ENCODE measurements around the gene USP6.
"Not testable (repeated sequence)": the region's sequence is repeated elsewhere in the genome, so short reads cannot be mapped to it uniquely, and the experiment has no call there.

USP6 gene

DNA sequence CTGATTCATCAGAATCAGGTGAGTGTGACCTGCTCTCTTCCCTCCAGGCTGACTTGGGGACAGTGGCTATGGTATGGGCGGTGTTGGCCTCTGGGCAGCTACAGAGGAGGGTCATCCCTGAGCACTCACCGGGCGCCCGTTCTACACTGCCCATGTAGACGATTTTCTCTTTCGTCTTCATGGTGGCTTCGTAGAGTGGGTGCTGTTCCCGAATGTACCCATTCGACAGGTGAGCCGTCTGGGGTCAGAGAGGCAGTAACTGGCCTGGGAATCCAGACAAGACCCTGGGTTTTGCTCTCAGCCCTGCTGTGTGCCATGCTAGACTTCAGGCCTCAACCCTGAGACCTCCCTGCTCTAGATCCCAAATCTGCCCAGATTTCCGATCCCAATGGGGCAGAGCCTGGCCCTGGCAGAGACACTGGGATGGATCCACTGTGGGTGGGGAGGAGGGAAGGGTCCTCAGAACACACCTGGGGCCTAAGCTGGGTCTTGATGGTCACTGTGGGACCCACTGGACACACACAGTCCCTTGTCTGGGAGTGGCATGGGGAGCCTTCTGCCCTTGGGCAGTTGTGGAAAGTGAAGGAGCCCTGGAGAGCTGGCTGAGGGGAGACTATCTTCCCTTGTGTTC lies 13.2 kb downstream of the USP6 start:
- H3K36me3 ChIP-seq = no peaks in the 10 kb centered on the region
- no peaks in the 10 kb centered on the region for H3K9me3 ChIP-seq
- H3K4me3 ChIP-seq (ENCODE audit: low read depth in 1 of 2, low read length in 1 of 2) = no peak overlapping the region
- H3K27me3 ChIP-seq = peaks cover 17% of the 10 kb centered on the region
- H3K27ac ChIP-seq = no peak overlapping the region
- H3K4me1 ChIP-seq (ENCODE audit: control insufficient read depth in 1 of 2, insufficient read depth in 1 of 2, low read depth in 1 of 2, low read length in 1 of 2) = no peaks in the 10 kb centered on the region
- TF ChIP-seq, protein P1, sequence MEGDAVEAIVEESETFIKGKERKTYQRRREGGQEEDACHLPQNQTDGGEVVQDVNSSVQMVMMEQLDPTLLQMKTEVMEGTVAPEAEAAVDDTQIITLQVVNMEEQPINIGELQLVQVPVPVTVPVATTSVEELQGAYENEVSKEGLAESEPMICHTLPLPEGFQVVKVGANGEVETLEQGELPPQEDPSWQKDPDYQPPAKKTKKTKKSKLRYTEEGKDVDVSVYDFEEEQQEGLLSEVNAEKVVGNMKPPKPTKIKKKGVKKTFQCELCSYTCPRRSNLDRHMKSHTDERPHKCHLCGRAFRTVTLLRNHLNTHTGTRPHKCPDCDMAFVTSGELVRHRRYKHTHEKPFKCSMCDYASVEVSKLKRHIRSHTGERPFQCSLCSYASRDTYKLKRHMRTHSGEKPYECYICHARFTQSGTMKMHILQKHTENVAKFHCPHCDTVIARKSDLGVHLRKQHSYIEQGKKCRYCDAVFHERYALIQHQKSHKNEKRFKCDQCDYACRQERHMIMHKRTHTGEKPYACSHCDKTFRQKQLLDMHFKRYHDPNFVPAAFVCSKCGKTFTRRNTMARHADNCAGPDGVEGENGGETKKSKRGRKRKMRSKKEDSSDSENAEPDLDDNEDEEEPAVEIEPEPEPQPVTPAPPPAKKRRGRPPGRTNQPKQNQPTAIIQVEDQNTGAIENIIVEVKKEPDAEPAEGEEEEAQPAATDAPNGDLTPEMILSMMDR (IDR thresholded peaks at IDR 0.05) = no peak

DNA sequence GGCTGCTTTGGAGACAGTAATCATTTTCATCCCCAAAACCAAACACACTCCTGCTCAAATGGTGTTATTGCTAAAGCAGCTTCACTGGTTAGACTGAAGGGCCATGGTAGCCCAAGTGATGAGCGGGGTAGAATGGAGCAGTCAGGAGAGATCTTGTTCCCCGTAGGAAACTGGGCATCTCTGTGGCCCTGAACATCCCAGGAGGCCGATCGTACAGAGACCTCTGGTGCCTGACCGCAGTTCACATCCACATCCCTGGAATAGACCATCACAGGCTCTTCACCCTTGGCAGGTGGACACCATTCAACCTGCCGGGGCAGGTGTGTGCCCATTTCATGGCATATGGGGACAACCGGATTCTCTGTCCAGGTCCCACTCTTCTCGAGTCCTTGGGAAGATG lies 13.9 kb downstream of the USP6 start:
- H3K4me1 ChIP-seq (ENCODE audit: control insufficient read depth in 1 of 2, insufficient read depth in 1 of 2, low read depth in 1 of 2, low read length in 1 of 2); H3K36me3 ChIP-seq; H3K4me3 ChIP-seq (ENCODE audit: low read depth in 1 of 2, low read length in 1 of 2); H3K27ac ChIP-seq; H3K9me3 ChIP-seq; H3K27me3 ChIP-seq: not testable (repeated sequence)

DNA sequence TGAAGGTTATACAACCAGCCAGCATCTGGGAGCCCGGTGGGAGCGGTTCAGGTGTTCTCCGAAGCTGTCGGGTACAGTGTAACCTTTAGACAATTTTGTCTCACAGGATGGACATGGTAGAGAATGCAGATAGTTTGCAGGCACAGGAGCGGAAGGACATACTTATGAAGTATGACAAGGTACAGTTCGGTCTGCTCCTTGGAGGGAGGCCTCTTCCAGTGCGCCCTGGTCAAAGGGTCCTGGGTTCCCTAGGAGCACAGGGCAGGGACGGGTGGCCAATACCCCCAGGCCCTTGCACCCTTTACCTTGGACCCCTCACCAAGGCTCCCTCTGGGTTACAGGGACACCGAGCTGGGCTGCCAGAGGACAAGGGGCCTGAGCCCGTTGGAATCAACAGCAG lies 14.4 kb downstream of the USP6 start:
- not testable (repeated sequence) for H3K27ac ChIP-seq; H3K4me3 ChIP-seq (ENCODE audit: low read depth in 1 of 2, low read length in 1 of 2); H3K4me1 ChIP-seq (ENCODE audit: control insufficient read depth in 1 of 2, insufficient read depth in 1 of 2, low read depth in 1 of 2, low read length in 1 of 2); H3K9me3 ChIP-seq; H3K27me3 ChIP-seq; H3K36me3 ChIP-seq

DNA sequence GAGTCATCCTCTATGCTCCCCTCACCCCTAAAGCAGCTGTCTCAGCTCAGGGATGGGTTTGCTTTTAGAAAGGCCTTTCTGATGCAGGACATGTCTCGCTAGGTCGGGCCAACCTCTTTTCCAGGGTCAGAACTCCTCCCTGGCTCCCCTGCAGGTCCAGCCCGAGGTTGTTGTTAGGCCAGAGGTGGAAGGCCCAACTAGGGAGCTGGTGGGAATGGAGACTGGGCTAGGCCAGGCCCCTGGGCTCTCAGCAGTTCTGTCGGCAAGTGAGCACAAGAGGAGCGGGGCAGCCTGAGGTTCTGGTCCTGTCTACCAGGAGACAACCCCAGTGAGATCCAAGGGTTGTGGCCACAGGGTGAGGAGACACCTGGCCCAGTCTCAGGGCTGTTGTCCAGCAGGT lies 14.9 kb downstream of the USP6 start:
- not testable (repeated sequence) for H3K9me3 ChIP-seq; H3K27ac ChIP-seq; H3K36me3 ChIP-seq; H3K27me3 ChIP-seq; H3K4me3 ChIP-seq (ENCODE audit: low read depth in 1 of 2, low read length in 1 of 2); H3K4me1 ChIP-seq (ENCODE audit: control insufficient read depth in 1 of 2, insufficient read depth in 1 of 2, low read depth in 1 of 2, low read length in 1 of 2)

DNA sequence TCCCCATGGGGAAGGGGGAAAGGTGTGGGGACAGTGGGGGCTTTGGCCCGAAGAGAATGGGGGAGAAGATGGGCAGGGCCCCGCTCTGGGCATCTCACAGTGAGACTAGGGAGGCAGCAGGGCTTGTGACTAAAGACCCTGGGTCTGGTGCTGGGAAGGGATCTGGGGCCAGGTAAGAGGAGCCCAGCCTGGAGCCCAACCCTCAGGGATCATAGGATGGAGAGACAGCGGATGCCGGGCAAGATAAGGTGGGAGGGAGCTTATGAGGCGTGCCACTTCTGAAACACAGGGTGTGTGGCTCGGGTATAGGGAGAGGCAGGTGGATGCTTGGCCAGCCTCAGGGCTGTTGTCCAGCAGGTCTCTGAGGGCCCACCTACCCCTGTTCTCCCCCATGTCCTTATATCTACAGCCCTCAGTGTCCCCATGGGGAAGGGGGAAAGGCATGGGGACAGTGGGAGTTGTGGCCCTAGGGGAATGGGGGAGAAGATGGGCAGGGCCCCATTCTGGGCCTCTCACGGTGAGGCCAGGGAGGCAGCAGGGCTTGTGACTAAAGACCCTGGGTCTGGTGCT lies 15.4 kb downstream of the USP6 start:
- H3K36me3 ChIP-seq = no peaks in the 10 kb centered on the region
- no peak overlapping the region for H3K27ac ChIP-seq
- H3K9me3 ChIP-seq = no peaks in the 10 kb centered on the region
- H3K27me3 ChIP-seq = peaks cover 2% of the 10 kb centered on the region
- TF ChIP-seq, protein P1 (IDR thresholded peaks at IDR 0.05) = no peak
- no peaks in the 10 kb centered on the region for H3K4me1 ChIP-seq (ENCODE audit: control insufficient read depth in 1 of 2, insufficient read depth in 1 of 2, low read depth in 1 of 2, low read length in 1 of 2)
- H3K4me3 ChIP-seq (ENCODE audit: low read depth in 1 of 2, low read length in 1 of 2) = no peak overlapping the region

DNA sequence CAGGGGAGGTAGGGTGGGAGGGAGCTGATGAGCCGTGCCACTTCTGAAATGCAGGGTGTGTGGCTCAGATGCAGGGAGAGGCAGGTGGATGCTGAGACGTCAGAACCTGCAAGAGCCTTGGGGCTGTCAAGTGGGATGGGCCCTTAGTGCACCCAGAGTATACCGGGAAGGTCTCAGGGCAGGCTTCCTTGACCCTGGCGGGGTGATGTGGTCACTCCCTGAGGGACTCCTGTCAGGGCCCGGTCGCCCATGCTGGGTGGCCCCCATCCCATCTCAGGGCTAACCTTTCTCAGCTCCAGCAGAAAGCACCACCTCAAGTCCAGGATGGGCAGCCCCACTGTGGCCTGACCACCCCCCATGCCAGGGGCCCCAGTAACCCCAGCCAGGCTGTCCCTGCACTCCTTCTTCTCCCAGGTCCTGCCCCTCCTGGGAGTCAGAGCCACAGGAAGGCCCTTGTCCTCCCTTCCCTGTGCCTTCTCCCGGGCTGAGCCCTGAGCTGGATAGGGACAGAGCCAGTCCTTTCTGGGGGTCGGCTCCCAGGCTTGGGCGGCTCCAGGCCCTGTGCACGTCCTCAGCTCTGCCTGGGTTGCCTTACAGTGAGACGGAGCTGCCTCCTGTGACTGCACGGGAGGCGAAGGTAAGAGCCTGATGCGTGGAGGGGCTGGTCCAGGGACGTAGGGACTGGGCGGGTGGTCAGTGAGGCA lies 16.1 kb downstream of the USP6 start:
- not testable (repeated sequence) for H3K36me3 ChIP-seq; H3K9me3 ChIP-seq; H3K27me3 ChIP-seq; H3K4me3 ChIP-seq (ENCODE audit: low read depth in 1 of 2, low read length in 1 of 2); H3K27ac ChIP-seq; H3K4me1 ChIP-seq (ENCODE audit: control insufficient read depth in 1 of 2, insufficient read depth in 1 of 2, low read depth in 1 of 2, low read length in 1 of 2)

DNA sequence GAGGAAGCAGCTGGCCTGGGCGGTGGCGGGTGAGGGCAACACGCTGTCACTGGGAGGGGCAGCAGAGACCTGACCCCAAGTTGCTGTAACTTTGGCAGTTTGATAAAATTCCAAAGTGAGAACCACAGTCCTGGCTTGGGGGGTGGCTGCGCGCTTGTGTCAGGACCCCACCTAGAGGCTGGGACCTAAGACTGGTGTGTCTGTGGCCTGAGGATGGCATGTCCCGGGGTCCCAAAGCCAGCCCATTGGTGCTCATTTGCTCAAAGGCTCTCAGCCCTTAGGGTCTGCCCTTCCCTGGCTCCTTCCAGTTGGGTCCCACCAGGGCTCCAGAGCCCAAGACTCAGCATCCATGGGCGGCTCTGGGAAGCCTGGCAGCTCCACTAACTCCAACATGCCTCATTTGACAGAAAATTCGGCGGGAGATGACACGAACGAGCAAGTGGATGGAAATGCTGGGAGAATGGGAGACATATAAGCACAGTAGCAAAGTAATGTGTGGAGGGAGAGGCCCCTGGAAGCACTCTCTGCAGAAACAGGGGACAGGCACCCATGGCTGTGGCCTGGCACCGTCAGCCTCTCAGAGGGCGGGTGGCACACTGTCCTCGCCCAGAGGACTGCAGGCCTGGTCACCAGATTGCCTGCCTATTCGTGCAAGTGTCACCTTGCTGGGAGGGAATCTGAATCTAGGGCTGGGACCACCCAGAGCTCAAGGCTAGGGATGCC lies 16.8 kb downstream of the USP6 start:
- not testable (repeated sequence) for H3K4me1 ChIP-seq (ENCODE audit: control insufficient read depth in 1 of 2, insufficient read depth in 1 of 2, low read depth in 1 of 2, low read length in 1 of 2); H3K27ac ChIP-seq; H3K27me3 ChIP-seq; H3K9me3 ChIP-seq; H3K4me3 ChIP-seq (ENCODE audit: low read depth in 1 of 2, low read length in 1 of 2); H3K36me3 ChIP-seq

DNA sequence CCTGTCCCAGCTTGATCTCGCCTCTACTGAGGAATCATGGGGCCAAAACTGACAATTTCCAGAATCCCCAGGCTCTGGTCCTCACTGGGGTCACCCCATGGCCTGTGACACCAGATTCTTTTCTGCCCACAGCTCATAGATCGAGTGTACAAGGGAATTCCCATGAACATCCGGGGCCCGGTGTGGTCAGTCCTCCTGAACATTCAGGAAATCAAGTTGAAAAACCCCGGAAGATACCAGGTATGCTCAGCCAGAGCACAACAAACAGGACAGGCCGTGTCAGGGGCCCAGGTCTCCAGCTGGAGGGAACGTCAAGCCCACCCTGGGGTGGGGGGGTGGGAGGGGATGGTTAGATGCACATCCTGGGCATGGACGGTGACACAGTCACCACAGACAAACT lies 17.5 kb downstream of the USP6 start:
- Histone ChIP-seq H3K36me3 (no peaks in the 10 kb centered on the region), H3K27me3 (no peaks in the 10 kb centered on the region), H3K27ac (no peak overlapping the region), H3K4me3 (ENCODE audit: low read depth in 1 of 2, low read length in 1 of 2) (no peak overlapping the region), H3K4me1 (ENCODE audit: control insufficient read depth in 1 of 2, insufficient read depth in 1 of 2, low read depth in 1 of 2, low read length in 1 of 2) (no peaks in the 10 kb centered on the region), H3K9me3 (no peaks in the 10 kb centered on the region)
- TF ChIP-seq, protein P1 (IDR thresholded peaks at IDR 0.05) = no peak

DNA sequence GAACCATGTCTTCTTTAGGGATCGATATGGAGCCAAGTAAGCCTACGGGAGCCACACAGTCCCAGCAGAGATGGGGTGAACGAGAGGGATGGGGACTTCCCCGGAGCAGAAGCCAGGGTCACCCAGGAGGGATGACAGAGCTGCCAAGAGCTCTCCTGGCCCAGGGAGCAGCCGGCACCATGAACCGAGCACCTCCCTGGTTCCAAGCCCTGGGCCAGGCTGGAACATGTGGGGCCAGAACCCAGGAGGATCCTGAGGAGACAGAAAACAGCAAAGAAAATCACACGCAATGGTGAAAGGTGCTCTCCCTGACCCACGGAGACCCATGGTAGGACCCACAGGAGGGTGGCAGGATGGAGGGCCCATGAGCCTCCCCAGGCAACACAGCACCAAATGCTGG lies 18.1 kb downstream of the USP6 start:
- H3K9me3 ChIP-seq; H3K36me3 ChIP-seq; H3K27ac ChIP-seq; H3K4me1 ChIP-seq (ENCODE audit: control insufficient read depth in 1 of 2, insufficient read depth in 1 of 2, low read depth in 1 of 2, low read length in 1 of 2); H3K27me3 ChIP-seq; H3K4me3 ChIP-seq (ENCODE audit: low read depth in 1 of 2, low read length in 1 of 2): not testable (repeated sequence)

DNA sequence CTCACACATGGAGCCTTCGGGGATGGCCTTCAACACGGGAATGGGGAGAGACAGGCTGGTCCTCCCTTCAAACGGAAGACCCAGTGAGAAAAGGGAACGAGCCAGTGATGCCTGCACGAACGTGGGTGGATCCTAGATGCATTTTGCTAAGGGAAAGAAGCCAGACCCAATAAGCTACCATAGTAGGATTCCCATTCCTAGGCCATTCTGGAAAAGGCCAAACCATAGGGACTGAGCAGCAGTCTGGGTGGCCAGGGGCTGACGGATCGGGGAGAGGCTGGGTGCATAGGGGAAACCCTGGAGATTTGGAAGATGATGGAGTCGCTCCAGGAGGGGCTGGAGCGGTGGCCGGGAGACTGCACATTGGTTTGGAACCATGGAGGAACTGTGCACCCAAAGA lies 18.7 kb downstream of the USP6 start:
- not testable (repeated sequence) for H3K9me3 ChIP-seq; H3K27me3 ChIP-seq; H3K4me1 ChIP-seq (ENCODE audit: control insufficient read depth in 1 of 2, insufficient read depth in 1 of 2, low read depth in 1 of 2, low read length in 1 of 2); H3K27ac ChIP-seq; H3K4me3 ChIP-seq (ENCODE audit: low read depth in 1 of 2, low read length in 1 of 2); H3K36me3 ChIP-seq
